Measurements from ENCODE around the gene OR6X1.

OR6X1 gene

GRCh38 chr11:123754101-123754568, at the start of gene OR6X1:
OR6X1 (minus strand) TSS chr11:123754518; CDS start chr11:123754518, 0 bp downstream.
- Histone ChIP-seq H3K27me3 (ENCODE audit: control insufficient read depth, insufficient read depth, low read length) (no peaks in the 10 kb centered on the region), H3K9me3 (ENCODE audit: control insufficient read depth, insufficient read depth, low read length) (no peaks in the 10 kb centered on the region), H3K36me3 (ENCODE audit: control insufficient read depth, insufficient read depth, low read length) (no peaks in the 10 kb centered on the region), H3K4me3 (ENCODE audit: low read depth, low read length) (no peak within 1 kb of the TSS), H3K4me1 (ENCODE audit: control insufficient read depth, insufficient read depth, low read length) (no peaks in the 10 kb centered on the region), H3K9ac (ENCODE audit: low read depth, low read length) (no peak within 1 kb of the TSS), H3K27ac (ENCODE audit: low read depth, low read length) (no peak within 1 kb of the TSS)

DNA sequence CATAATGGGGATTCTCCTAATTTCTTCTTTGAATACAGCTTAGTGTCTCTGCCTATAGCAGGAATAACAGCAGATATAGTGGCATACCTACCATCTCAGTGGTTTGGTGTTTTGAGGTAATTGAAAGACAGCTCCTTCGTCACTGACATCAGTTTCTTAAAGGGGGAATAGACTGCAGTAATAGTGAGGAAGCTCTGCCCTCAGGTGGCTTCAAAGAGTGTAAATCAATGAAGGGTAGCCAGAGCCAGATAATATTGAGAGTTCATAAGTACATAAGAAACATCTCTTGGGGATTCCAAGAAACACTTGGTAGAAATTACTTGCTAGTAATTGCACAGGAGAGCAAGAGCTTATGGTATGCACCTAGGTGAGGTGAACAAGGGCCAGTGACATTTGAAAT, 47.4 kb upstream of the OR6X1 start:
- H3K9me3 ChIP-seq (ENCODE audit: control insufficient read depth, insufficient read depth, low read length): no peaks in the 10 kb centered on the region
- 0 out of 2 replicates have a peak, but pooled peaks cover 3% of the 10 kb centered on the region for H3K4me1 ChIP-seq (ENCODE audit: control insufficient read depth, insufficient read depth, low read length)
- H3K36me3 ChIP-seq (ENCODE audit: control insufficient read depth, insufficient read depth, low read length): no peaks in the 10 kb centered on the region
- no peaks in the 10 kb centered on the region for H3K27me3 ChIP-seq (ENCODE audit: control insufficient read depth, insufficient read depth, low read length)
- no peak overlapping the region for H3K4me3 ChIP-seq (ENCODE audit: low read depth, low read length)
- no peak overlapping the region for H3K9ac ChIP-seq (ENCODE audit: low read depth, low read length)
- no peak overlapping the region for H3K27ac ChIP-seq (ENCODE audit: low read depth, low read length)

DNA sequence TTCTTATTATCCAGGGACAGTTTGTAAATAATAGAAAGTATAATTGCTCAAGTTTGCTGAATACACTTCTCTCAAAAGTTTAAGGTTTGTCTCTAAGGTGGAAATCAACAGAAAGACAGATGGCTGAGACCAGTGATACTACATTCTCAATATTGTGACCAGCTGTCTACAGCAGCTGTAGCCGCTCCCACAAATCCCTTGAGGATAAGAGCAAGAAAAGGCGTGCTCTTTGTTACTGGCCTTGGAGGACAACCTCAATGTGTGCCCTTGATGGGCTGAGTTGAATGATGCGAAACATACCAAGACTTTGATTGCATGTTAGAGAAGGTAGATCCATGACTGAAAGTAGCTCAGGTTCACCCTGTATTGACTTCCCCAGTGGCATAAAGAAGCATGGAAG, 45.7 kb upstream of the OR6X1 start:
- no peak overlapping the region for H3K27ac ChIP-seq (ENCODE audit: low read depth, low read length)
- no peaks in the 10 kb centered on the region for H3K27me3 ChIP-seq (ENCODE audit: control insufficient read depth, insufficient read depth, low read length)
- no peak overlapping the region for H3K4me3 ChIP-seq (ENCODE audit: low read depth, low read length)
- no peaks in the 10 kb centered on the region for H3K36me3 ChIP-seq (ENCODE audit: control insufficient read depth, insufficient read depth, low read length)
- H3K9ac ChIP-seq (ENCODE audit: low read depth, low read length): no peak overlapping the region
- H3K4me1 ChIP-seq (ENCODE audit: control insufficient read depth, insufficient read depth, low read length): 0 out of 2 replicates have a peak, but pooled peaks cover 3% of the 10 kb centered on the region
- H3K9me3 ChIP-seq (ENCODE audit: control insufficient read depth, insufficient read depth, low read length): no peaks in the 10 kb centered on the region

DNA sequence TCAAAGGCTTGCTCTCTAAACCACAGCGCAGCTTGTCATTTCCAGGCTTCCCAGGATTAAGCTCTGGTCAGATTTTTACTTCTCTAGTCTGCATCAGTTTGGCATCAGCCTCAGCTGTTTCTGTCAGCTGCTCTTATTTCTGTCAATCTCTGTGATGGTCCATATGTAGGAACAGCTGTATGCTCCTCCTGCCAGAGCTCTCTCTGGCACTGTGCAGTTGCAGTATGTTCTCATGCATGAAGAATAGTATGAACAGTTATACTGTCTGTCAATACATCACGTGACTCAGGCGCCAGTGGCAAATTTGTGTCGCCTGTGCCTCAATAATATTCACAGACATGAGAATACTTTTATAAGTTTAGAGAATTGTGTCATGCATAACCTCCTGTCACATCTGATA, 45.1 kb upstream of the OR6X1 start:
- no peak overlapping the region for H3K9ac ChIP-seq (ENCODE audit: low read depth, low read length)
- 0 out of 2 replicates have a peak, but pooled peaks cover 3% of the 10 kb centered on the region for H3K4me1 ChIP-seq (ENCODE audit: control insufficient read depth, insufficient read depth, low read length)
- no peaks in the 10 kb centered on the region for H3K36me3 ChIP-seq (ENCODE audit: control insufficient read depth, insufficient read depth, low read length)
- no peak overlapping the region for H3K4me3 ChIP-seq (ENCODE audit: low read depth, low read length)
- no peaks in the 10 kb centered on the region for H3K9me3 ChIP-seq (ENCODE audit: control insufficient read depth, insufficient read depth, low read length)
- H3K27ac ChIP-seq (ENCODE audit: low read depth, low read length): no peak overlapping the region
- no peaks in the 10 kb centered on the region for H3K27me3 ChIP-seq (ENCODE audit: control insufficient read depth, insufficient read depth, low read length)

DNA sequence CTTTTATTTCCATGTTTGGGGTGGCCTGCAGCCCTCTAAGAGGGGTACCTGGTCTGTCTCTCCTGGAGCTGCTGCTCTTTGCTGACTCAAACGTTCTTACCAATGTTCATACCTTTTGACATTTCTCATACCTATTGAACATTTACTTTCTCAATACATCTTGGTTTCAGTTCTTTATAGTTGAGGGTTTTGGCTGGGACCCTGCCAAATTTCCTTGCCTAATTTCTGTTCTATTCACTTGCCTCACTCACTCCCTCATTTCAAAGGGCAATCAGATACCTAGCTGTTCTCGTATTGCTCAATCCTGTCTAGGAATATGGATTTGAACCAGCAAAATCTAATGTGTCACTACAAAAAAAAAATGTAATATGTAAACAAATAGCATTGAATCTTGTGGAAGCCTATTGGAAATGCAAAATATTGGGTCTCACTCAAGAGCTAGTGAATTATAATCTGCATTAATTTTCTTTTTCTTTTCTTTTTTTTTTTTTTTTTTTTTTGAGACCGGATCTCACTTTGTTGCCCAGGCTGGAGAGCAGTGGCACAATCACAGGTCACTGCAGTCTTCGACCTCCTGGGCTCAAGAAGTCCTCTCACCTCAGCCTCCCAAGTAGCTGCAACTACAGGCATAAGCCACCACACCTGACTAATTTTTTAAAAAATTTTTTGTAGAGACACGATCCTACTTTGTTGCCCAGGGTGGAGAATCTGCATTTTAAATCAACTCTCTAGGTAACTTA, 44.4 kb upstream of the OR6X1 start:
- H3K9ac ChIP-seq (ENCODE audit: low read depth, low read length): no peak overlapping the region
- no peak overlapping the region for H3K27ac ChIP-seq (ENCODE audit: low read depth, low read length)
- H3K4me1 ChIP-seq (ENCODE audit: control insufficient read depth, insufficient read depth, low read length): 0 out of 2 replicates have a peak, but pooled peaks cover 3% of the 10 kb centered on the region
- H3K36me3 ChIP-seq (ENCODE audit: control insufficient read depth, insufficient read depth, low read length): no peaks in the 10 kb centered on the region
- H3K27me3 ChIP-seq (ENCODE audit: control insufficient read depth, insufficient read depth, low read length): no peaks in the 10 kb centered on the region
- no peak overlapping the region for H3K4me3 ChIP-seq (ENCODE audit: low read depth, low read length)
- H3K9me3 ChIP-seq (ENCODE audit: control insufficient read depth, insufficient read depth, low read length): peaks cover 2% of the 10 kb centered on the region; the same call in 1 of the 2 replicates

- 0 out of 2 replicates have a peak, but pooled peaks cover 3% of the 10 kb centered on the region for H3K4me1 ChIP-seq (ENCODE audit: control insufficient read depth, insufficient read depth, low read length)
- no peaks in the 10 kb centered on the region for H3K27me3 ChIP-seq (ENCODE audit: control insufficient read depth, insufficient read depth, low read length)
- no peak overlapping the region for H3K9ac ChIP-seq (ENCODE audit: low read depth, low read length)
- no peaks in the 10 kb centered on the region for H3K36me3 ChIP-seq (ENCODE audit: control insufficient read depth, insufficient read depth, low read length)
- H3K9me3 ChIP-seq (ENCODE audit: control insufficient read depth, insufficient read depth, low read length): peaks cover 9% of the 10 kb centered on the region; the same call in 1 of the 2 replicates
- no peak overlapping the region for H3K4me3 ChIP-seq (ENCODE audit: low read depth, low read length)
- H3K27ac ChIP-seq (ENCODE audit: low read depth, low read length): no peak overlapping the region
Measured at GRCh38 chr11:123798079-123798478, 43.8 kb upstream of the OR6X1 start.

GRCh38 chr11:123797541-123797940, 43.2 kb upstream of the OR6X1 start:
- no peaks in the 10 kb centered on the region for H3K36me3 ChIP-seq (ENCODE audit: control insufficient read depth, insufficient read depth, low read length)
- 0 out of 2 replicates have a peak, but pooled peaks cover 3% of the 10 kb centered on the region for H3K4me1 ChIP-seq (ENCODE audit: control insufficient read depth, insufficient read depth, low read length)
- H3K27ac ChIP-seq (ENCODE audit: low read depth, low read length): no peak overlapping the region
- no peak overlapping the region for H3K9ac ChIP-seq (ENCODE audit: low read depth, low read length)
- no peak overlapping the region for H3K4me3 ChIP-seq (ENCODE audit: low read depth, low read length)
- H3K27me3 ChIP-seq (ENCODE audit: control insufficient read depth, insufficient read depth, low read length): no peaks in the 10 kb centered on the region
- H3K9me3 ChIP-seq (ENCODE audit: control insufficient read depth, insufficient read depth, low read length): peaks cover 13% of the 10 kb centered on the region; the same call in 1 of the 2 replicates

DNA sequence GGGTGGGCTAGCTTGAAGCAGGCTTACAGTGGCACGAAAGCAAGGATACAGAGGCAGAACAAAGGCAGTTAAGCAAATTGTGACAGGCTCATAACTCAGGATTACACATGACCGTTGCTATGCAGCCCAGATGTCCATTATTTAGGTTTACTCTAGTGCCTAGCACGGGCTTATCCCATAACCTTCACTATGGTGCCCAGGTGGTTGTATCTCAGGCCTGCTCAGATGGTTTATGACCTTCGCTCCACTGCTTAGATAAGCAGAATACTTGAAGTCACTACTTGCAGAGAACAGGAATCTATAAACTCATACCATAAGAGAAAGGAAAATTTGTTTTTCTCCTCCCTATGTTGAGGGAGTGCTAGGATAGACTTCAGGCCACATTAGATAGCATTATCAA, 42.8 kb upstream of the OR6X1 start:
- Histone ChIP-seq H3K36me3 (ENCODE audit: control insufficient read depth, insufficient read depth, low read length) (no peaks in the 10 kb centered on the region), H3K27me3 (ENCODE audit: control insufficient read depth, insufficient read depth, low read length) (no peaks in the 10 kb centered on the region), H3K9ac (ENCODE audit: low read depth, low read length) (no peak overlapping the region), H3K4me3 (ENCODE audit: low read depth, low read length) (no peak overlapping the region), H3K27ac (ENCODE audit: low read depth, low read length) (no peak overlapping the region), H3K9me3 (ENCODE audit: control insufficient read depth, insufficient read depth, low read length) (peaks cover 18% of the 10 kb centered on the region), H3K4me1 (ENCODE audit: control insufficient read depth, insufficient read depth, low read length) (0 out of 2 replicates have a peak, but pooled peaks cover 3% of the 10 kb centered on the region)

- H3K36me3 ChIP-seq (ENCODE audit: control insufficient read depth, insufficient read depth, low read length): no peaks in the 10 kb centered on the region
- no peak overlapping the region for H3K4me3 ChIP-seq (ENCODE audit: low read depth, low read length)
- H3K4me1 ChIP-seq (ENCODE audit: control insufficient read depth, insufficient read depth, low read length): 0 out of 2 replicates have a peak, but pooled peaks cover 3% of the 10 kb centered on the region
- no peaks in the 10 kb centered on the region for H3K27me3 ChIP-seq (ENCODE audit: control insufficient read depth, insufficient read depth, low read length)
- no peak overlapping the region for H3K9ac ChIP-seq (ENCODE audit: low read depth, low read length)
- H3K9me3 ChIP-seq (ENCODE audit: control insufficient read depth, insufficient read depth, low read length): peaks cover 26% of the 10 kb centered on the region
- no peak overlapping the region for H3K27ac ChIP-seq (ENCODE audit: low read depth, low read length)
Measured at GRCh38 chr11:123796226-123796625, 41.9 kb upstream of the OR6X1 start.

DNA sequence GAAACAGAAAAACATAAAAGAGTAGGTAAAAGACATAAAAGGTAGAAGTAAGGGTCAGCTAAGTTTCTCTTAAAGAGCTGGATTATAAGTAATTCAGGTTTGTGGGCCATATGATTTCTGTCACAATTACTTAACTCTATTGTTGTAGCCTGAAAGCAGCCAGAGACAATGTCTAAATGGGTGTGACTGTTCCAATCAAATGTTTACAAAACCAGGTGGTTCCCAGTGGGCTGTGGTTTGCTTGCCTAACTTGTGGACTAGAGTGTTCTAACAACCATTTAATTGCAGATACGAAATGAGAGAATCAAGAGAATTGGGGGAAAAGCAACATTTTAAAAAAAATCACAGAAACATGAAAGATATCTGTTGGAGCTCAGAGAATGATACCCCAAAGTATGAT, 29.2 kb upstream of the OR6X1 start:
- H3K27me3 ChIP-seq (ENCODE audit: control insufficient read depth, insufficient read depth, low read length): no peaks in the 10 kb centered on the region
- H3K4me3 ChIP-seq (ENCODE audit: low read depth, low read length): no peak overlapping the region
- H3K9me3 ChIP-seq (ENCODE audit: control insufficient read depth, insufficient read depth, low read length): peaks cover 9% of the 10 kb centered on the region; the same call in 1 of the 2 replicates
- H3K9ac ChIP-seq (ENCODE audit: low read depth, low read length): no peak overlapping the region
- H3K27ac ChIP-seq (ENCODE audit: low read depth, low read length): no peak overlapping the region
- H3K36me3 ChIP-seq (ENCODE audit: control insufficient read depth, insufficient read depth, low read length): no peaks in the 10 kb centered on the region
- H3K4me1 ChIP-seq (ENCODE audit: control insufficient read depth, insufficient read depth, low read length): peaks cover 15% of the 10 kb centered on the region

GRCh38 chr11:123778511-123778910, 24.2 kb upstream of the OR6X1 start:
- Histone ChIP-seq H3K4me1 (ENCODE audit: control insufficient read depth, insufficient read depth, low read length) (peaks cover 50% of the 10 kb centered on the region), H3K9me3 (ENCODE audit: control insufficient read depth, insufficient read depth, low read length) (no peaks in the 10 kb centered on the region), H3K9ac (ENCODE audit: low read depth, low read length) (no peak overlapping the region), H3K36me3 (ENCODE audit: control insufficient read depth, insufficient read depth, low read length) (no peaks in the 10 kb centered on the region), H3K27ac (ENCODE audit: low read depth, low read length) (no peak overlapping the region), H3K4me3 (ENCODE audit: low read depth, low read length) (no peak overlapping the region), H3K27me3 (ENCODE audit: control insufficient read depth, insufficient read depth, low read length) (no peaks in the 10 kb centered on the region)
